Lower leg skin (tissue), 3 donors: ENCODE results near the gene DPP6.

ENCODE experiments used
- CTCF ChIP-seq, 3 donors: fragments of 450-650 bp; IDR thresholded peaks; one replicate each; pipeline ENCODE4 v1.5.1; 2016; ENCODE audit warnings: antibody characterized with exemption in 3 of 3, mild to moderate bottlenecking in 3 of 3, moderate library complexity in 2 of 3
- POLR2A ChIP-seq, 2 donors: fragments of 450-650 bp; IDR thresholded peaks; one replicate each; pipeline ENCODE4 v1.6.1; 2016 to 2017; ENCODE audit warnings: antibody characterized with exemption in 2 of 2, mild to moderate bottlenecking in 1 of 2, moderate library complexity in 1 of 2

- no peak for TF ChIP-seq CTCF (IDR thresholded peaks at IDR 0.05)
- no peak for TF ChIP-seq POLR2A (IDR thresholded peaks at IDR 0.05)
Measured at GRCh38 chr7:154296443-154296842, 244.2 kb downstream of the DPP6 start.
